KMS-11 (cell line): ENCODE results near the gene CRMP1.
"Not testable (repeated sequence)": the region's sequence is repeated elsewhere in the genome, so short reads cannot be mapped to it uniquely, and the experiment has no call there.

ENCODE experiments used
- H2AFZ ChIP-seq: fragments of 200-600 bp; sonication (generic); 2 replicates; pipeline ENCODE4 v1.6.1; 2016; ENCODE audit warnings: antibody characterized with exemption, mixed run types, low read depth
- H3K27ac ChIP-seq: fragments of 200-600 bp; sonication (generic); 2 replicates; pipeline ENCODE4 v1.6.1; 2016; ENCODE audit warnings: mild to moderate bottlenecking, mixed run types
- H3K27me3 ChIP-seq: fragments of 200-600 bp; sonication (generic); 2 replicates; pipeline ENCODE4 v1.6.1; 2017; ENCODE audit warnings: mild to moderate bottlenecking, low read depth, mixed run types, moderate library complexity; ENCODE audit not compliant: insufficient read depth
- H3K36me3 ChIP-seq: fragments of 200-600 bp; sonication (generic); 2 replicates; pipeline ENCODE4 v1.6.1; 2017; ENCODE audit warnings: mild to moderate bottlenecking, mixed run types; ENCODE audit not compliant: insufficient read depth
- H3K4me1 ChIP-seq: fragments of 200-600 bp; sonication (generic); 2 replicates; pipeline ENCODE4 v1.6.1; 2016; ENCODE audit warnings: mild to moderate bottlenecking, low read depth, mixed run types; ENCODE audit not compliant: poor library complexity, severe bottlenecking
- H3K4me2 ChIP-seq: fragments of 200-600 bp; sonication (generic); 2 replicates; pipeline ENCODE4 v1.7.0; 2016; ENCODE audit warnings: mild to moderate bottlenecking, mixed run types
- H3K4me3 ChIP-seq: fragments of 200-600 bp; sonication (generic); IDR thresholded peaks from 2 replicates; pipeline ENCODE4 v1.6.1; 2017; ENCODE audit warnings: low read depth, low read length, mixed read lengths; ENCODE audit not compliant: insufficient read depth
- H3K79me2 ChIP-seq: fragments of 200-600 bp; sonication (generic); 2 replicates; pipeline ENCODE4 v1.6.1; 2016; ENCODE audit warnings: low read depth, mixed run types; ENCODE audit not compliant: insufficient read depth
- H3K9ac ChIP-seq: fragments of 200-600 bp; sonication (generic); 2 replicates; pipeline ENCODE4 v1.6.1; 2016; ENCODE audit warnings: mild to moderate bottlenecking, mixed run types
- H4K20me1 ChIP-seq: fragments of 200-600 bp; sonication (generic); 2 replicates; pipeline ENCODE4 v1.6.1; 2016; ENCODE audit warnings: mild to moderate bottlenecking, mixed run types; ENCODE audit not compliant: insufficient read depth
- TF ChIP-seq, protein P1 (sequence below): fragments of 200-600 bp; sonication (generic); conservative IDR thresholded peaks from 2 replicates; pipeline ENCODE4 v1.6.1; 2017; ENCODE audit warnings: low read depth, mild to moderate bottlenecking, antibody characterized with exemption, low read length, moderate library complexity, mixed read lengths

Gene CRMP1

DNA sequence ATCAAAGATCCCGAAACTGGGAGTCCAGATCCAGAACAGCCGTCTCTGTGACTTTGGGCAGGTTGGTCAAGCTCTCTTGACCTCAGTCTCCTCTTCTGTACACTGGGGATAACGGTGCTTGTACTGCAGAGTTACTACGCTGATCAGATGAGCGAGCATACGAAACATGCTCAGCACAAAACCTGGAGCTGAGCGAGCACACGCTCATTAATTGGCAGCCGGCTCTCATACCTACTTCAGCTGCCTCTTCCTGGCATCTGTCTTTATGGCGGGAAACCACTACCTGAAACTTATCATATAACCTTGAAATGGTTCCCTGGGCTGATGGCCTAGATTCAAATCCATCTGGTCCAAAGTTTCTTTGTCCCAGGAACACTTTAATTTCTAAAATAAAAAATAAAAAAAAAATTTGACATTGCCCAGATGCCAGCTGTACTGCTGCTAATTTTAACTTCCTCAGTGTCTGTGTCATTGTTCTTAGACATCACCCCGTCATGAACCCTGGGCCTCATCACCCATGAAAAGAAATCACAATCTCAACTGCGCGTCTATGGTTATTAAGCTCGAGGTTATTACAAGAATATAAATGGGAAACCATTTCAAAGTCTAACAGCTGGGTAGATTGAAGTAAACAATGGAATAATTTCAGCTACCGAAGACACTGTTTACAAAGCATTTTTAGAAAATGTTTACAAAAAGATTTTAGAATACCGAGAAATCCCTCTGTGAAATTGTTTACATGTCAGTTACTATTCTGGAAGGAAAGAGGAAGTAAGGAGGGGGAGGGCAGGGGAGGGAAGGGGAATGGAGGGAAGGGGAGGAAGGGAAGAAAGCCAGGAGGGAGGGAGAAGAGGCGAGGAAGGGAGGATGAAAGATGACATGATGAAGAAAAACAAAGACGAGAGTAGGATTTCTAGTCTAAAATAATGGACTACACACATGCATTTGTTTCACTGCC lies 49.0 kb downstream of the CRMP1 start:
- H3K36me3 ChIP-seq, result no peaks in the 10 kb centered on the region
- H3K79me2 ChIP-seq, result no peaks in the 10 kb centered on the region
- no peaks in the 10 kb centered on the region for H4K20me1 ChIP-seq
- H3K9ac ChIP-seq, result no peak overlapping the region
- TF ChIP-seq, protein P1, sequence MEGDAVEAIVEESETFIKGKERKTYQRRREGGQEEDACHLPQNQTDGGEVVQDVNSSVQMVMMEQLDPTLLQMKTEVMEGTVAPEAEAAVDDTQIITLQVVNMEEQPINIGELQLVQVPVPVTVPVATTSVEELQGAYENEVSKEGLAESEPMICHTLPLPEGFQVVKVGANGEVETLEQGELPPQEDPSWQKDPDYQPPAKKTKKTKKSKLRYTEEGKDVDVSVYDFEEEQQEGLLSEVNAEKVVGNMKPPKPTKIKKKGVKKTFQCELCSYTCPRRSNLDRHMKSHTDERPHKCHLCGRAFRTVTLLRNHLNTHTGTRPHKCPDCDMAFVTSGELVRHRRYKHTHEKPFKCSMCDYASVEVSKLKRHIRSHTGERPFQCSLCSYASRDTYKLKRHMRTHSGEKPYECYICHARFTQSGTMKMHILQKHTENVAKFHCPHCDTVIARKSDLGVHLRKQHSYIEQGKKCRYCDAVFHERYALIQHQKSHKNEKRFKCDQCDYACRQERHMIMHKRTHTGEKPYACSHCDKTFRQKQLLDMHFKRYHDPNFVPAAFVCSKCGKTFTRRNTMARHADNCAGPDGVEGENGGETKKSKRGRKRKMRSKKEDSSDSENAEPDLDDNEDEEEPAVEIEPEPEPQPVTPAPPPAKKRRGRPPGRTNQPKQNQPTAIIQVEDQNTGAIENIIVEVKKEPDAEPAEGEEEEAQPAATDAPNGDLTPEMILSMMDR, result no peak
- H2AFZ ChIP-seq, result no peak overlapping the region
- no peaks in the 10 kb centered on the region for H3K27me3 ChIP-seq
- H3K4me3 ChIP-seq, result no peak overlapping the region
- no peak overlapping the region for H3K27ac ChIP-seq
- no peaks in the 10 kb centered on the region for H3K4me1 ChIP-seq
- no peak overlapping the region for H3K4me2 ChIP-seq

DNA sequence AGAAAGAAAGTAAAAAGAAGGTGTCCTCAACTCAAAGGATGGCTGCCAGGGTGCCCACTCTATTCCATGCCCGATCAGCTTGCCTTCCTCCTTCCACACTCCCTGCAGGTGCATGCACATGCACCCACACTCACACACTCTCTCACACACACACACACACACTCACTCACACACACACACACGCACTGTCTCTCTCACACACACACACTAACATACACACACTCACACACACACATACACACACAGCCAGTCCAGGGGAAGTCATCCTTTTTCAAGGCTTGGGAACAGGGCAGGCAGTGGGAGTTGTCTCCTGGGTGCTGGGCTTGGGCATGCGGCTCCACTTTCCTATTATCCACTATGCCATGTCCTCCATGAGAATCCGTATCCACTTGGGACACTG lies 50.4 kb downstream of the CRMP1 start:
- Histone ChIP-seq H3K27me3 (no peaks in the 10 kb centered on the region), H3K9ac (no peak overlapping the region), H3K36me3 (no peaks in the 10 kb centered on the region), H3K79me2 (no peaks in the 10 kb centered on the region), H3K4me1 (no peaks in the 10 kb centered on the region), H3K4me2 (no peak overlapping the region), H4K20me1 (no peaks in the 10 kb centered on the region), H2AFZ (no peak overlapping the region), H3K27ac (no peak overlapping the region), H3K4me3 (no peak overlapping the region)
- TF ChIP-seq, protein P1, result no peak

DNA sequence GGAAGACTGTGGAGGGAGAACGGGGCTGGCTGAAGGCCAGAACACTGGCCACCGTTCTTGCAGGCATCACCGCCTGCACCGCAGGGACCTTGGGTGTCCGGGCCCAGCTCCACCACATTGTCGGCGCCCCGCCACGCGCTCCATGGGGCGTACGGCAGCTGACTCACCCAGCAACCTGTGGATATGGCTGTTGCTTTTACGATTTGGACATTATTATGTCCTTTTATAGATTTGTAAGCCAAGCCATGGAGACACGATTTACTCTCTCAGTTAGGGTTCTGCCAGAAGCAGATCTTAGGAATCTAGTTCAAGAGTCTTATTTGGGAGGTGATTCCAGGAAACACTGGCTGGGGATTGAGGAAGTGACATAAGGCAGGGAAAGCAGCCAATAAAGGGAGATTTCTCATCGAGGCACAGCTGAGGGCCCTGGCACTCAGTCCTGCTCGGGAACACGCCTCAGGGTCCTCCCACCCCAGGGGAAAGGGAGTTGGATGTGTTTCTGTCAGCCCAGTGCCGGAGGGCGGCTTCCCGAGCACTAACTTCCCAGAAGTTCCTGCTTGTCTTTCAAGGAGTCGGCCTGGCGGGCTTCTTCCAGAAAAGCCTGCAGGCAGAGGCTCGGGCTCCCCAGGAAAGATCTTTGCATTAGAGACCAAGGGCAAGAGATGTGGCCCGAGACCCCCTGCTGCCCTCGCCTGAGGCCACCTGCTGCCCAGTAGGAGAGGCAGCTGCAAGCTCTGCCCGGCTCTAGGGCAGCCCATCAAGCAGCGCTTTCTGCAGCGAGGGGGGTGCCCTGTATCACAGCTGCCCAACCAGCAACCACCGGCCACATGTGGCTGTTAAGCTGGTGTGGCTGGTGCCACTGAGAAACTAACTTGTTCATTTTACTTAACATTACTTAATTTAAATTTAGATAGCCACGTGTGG lies 52.9 kb downstream of the CRMP1 start:
- H3K9ac ChIP-seq, result no peak overlapping the region
- no peak overlapping the region for H3K4me2 ChIP-seq
- no peaks in the 10 kb centered on the region for H3K27me3 ChIP-seq
- no peaks in the 10 kb centered on the region for H4K20me1 ChIP-seq
- H2AFZ ChIP-seq, result no peak overlapping the region
- no peak overlapping the region for H3K4me3 ChIP-seq
- TF ChIP-seq, protein P1, result no peak
- H3K4me1 ChIP-seq, result no peaks in the 10 kb centered on the region
- no peaks in the 10 kb centered on the region for H3K36me3 ChIP-seq
- H3K79me2 ChIP-seq, result no peaks in the 10 kb centered on the region
- no peak overlapping the region for H3K27ac ChIP-seq

DNA sequence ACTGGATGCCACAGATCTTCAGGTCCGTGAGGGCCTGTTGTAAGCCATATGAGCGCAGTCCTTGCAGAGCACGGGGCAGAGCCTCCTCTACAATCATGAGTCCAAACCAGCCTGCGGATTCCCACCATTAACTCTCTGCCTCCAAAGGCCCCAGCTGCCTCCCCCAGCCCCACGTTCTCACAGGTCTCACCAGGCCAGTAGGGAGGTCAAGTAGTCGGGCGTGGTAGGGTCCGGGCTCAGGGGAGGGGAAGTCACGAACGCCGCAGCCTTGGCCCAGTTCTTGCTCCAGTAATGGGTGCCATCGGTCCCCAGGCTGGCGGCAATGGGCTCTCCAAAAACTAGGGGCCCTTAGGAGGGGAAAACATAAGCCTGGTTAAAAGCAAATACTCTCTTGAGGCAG lies 53.6 kb downstream of the CRMP1 start:
- Histone ChIP-seq H3K9ac (no peak overlapping the region), H3K27ac (no peak overlapping the region), H3K4me2 (no peak overlapping the region), H2AFZ (no peak overlapping the region), H3K4me3 (no peak overlapping the region), H3K79me2 (no peaks in the 10 kb centered on the region), H3K27me3 (no peaks in the 10 kb centered on the region), H3K36me3 (no peaks in the 10 kb centered on the region), H3K4me1 (no peaks in the 10 kb centered on the region), H4K20me1 (no peaks in the 10 kb centered on the region)
- TF ChIP-seq, protein P1, result no peak

DNA sequence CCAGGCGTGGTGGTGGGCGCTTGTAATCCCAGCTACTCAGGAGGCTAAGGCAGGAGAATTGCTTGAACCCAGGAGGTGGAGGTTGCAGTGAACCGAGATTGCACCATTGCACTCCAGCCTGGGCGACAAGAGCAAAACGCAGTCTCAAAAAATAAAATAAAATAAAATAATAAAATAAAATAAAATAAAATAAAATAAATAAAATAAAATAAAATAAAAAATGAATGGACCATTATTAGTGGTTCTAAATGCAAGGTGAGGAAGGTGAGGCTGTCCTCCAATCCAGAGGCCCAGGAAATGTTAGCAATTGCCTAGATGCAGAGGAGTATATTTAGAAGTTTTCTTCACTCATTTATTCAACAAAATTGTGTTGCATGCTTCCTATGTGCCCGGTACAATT lies 55.4 kb downstream of the CRMP1 start:
- H3K4me3 ChIP-seq, H3K9ac ChIP-seq, H3K79me2 ChIP-seq, H3K27ac ChIP-seq, H3K4me1 ChIP-seq, H2AFZ ChIP-seq, H3K4me2 ChIP-seq, H4K20me1 ChIP-seq, H3K27me3 ChIP-seq, H3K36me3 ChIP-seq: not testable (repeated sequence)
